ENCODE data around the gene ACTR1B.

- no peak for TF ChIP-seq CTCF (IDR thresholded peaks at IDR 0.05; ENCODE audit: low read depth, low read length)
- no peak for TF ChIP-seq EZH2phosphoT487 (IDR thresholded peaks at IDR 0.05; ENCODE audit: low read depth)
Measured at GRCh38 chr2:97656905-97657587, 6.8 kb downstream of the ACTR1B start.
